Fibroblast of lung (primary cell): ENCODE measurements around the gene SGCA. TPM values are rescaled to one million over a fixed set of nuclear protein-coding genes. Genes with fewer than 3 reads are reported as not detected.

Experiments used
- DNase-seq, 2 donors: peaks; one replicate each; pipeline versions ENCODE4 v3.0.0 to v3.0.0-alpha.2; 2010; ENCODE audit warnings: low read depth in 2 of 2
- H2AFZ ChIP-seq: 2 replicates; pipeline ENCODE4 v1.5.1; 2012; ENCODE audit warnings: low read length, control low read depth, inconsistent platforms
- H3K27ac ChIP-seq: 2 replicates; pipeline ENCODE4 v1.5.1; 2011; ENCODE audit warnings: low read length, control low read depth; ENCODE audit not compliant: insufficient read depth
- H3K27me3 ChIP-seq: 2 replicates; pipeline ENCODE4 v1.5.1; 2011; ENCODE audit warnings: mild to moderate bottlenecking, low read length; ENCODE audit not compliant: control insufficient read depth, insufficient read depth
- H3K36me3 ChIP-seq: 2 replicates; pipeline ENCODE4 v1.5.1; 2011; ENCODE audit warnings: low read length; ENCODE audit not compliant: control insufficient read depth, insufficient read depth
- H3K4me1 ChIP-seq: 2 replicates; pipeline ENCODE4 v1.5.1; 2011; ENCODE audit warnings: low read length; ENCODE audit not compliant: control insufficient read depth, insufficient read depth; ENCODE audit errors: extremely low read depth
- H3K4me2 ChIP-seq: 2 replicates; pipeline ENCODE4 v1.5.1; 2011; ENCODE audit warnings: low read length, control low read depth; ENCODE audit not compliant: insufficient read depth; ENCODE audit errors: extremely low read depth
- H3K4me3 ChIP-seq, 4 experiments: fragments of 200-600 bp in 1 of 4; sonication (generic) in 1 of 4; replicated peaks in 1 of 4; 2 replicates each; pipeline ENCODE4 v1.5.1; 2011 to 2016; ENCODE audit warnings: low read length in 4 of 4, low read depth in 3 of 4, mild to moderate bottlenecking in 3 of 4, control low read depth in 2 of 4, inconsistent platforms in 1 of 4, mixed read lengths in 1 of 4; ENCODE audit not compliant: insufficient read depth in 1 of 4; ENCODE audit errors: control extremely low read depth in 1 of 4
- H3K79me2 ChIP-seq: 2 replicates; pipeline ENCODE4 v1.5.1; 2012; ENCODE audit warnings: mild to moderate bottlenecking, low read length, inconsistent platforms; ENCODE audit not compliant: control insufficient read depth, insufficient read depth
- H3K9ac ChIP-seq: 2 replicates; pipeline ENCODE4 v1.5.1; 2011; ENCODE audit warnings: mild to moderate bottlenecking, low read length, control low read depth; ENCODE audit not compliant: insufficient read depth
- H3K9me3 ChIP-seq: 2 replicates; pipeline ENCODE4 v1.5.1; 2012; ENCODE audit warnings: low read depth, low read length; ENCODE audit not compliant: control insufficient read depth, insufficient read depth
- H4K20me1 ChIP-seq: 2 replicates; pipeline ENCODE4 v1.5.1; 2011; ENCODE audit warnings: low read length; ENCODE audit not compliant: control insufficient read depth, insufficient read depth; ENCODE audit errors: extremely low read depth
- EZH2 ChIP-seq: IDR thresholded peaks from 2 replicates; pipeline ENCODE4 v1.5.1; 2012; ENCODE audit warnings: low read length, control low read depth, mild to moderate bottlenecking; ENCODE audit errors: missing control alignments
- polyA plus RNA-seq, 2 donors: library from polyadenylated mRNA; depleted of rRNA in 1 of 2; stranded (reverse) in 1 of 2; unstranded in 1 of 2; fragments of >200 nt; gene quantifications; 2 replicates each; pipeline ENCODE4 v1.2.1, GENCODE V29; 2011 to 2012; ENCODE audit warnings: missing spikeins in 1 of 2
- total RNA-seq: library from RNA; depleted of rRNA; stranded (reverse); fragments of >200 nt; gene quantifications from 2 replicates; pipeline ENCODE4 v1.2.1, GENCODE V29; 2014
- TF ChIP-seq, protein P1 (sequence below), 2 donors: IDR thresholded peaks in 1 of 2; conservative IDR thresholded peaks in 1 of 2; 1 replicate in 1 of 2; 2 replicates in 1 of 2; pipeline ENCODE4 v1.5.1; 2011 to 2012; ENCODE audit warnings: low read length in 2 of 2, control low read depth in 1 of 2, inconsistent platforms in 1 of 2, low read depth in 1 of 2, mild to moderate bottlenecking in 1 of 2

SGCA gene
- total and polyA plus RNA-seq, 2 donors (not counting 1 experiment from before 2014, with no cell fraction given): 1.6 to 4.3 TPM

DNA sequence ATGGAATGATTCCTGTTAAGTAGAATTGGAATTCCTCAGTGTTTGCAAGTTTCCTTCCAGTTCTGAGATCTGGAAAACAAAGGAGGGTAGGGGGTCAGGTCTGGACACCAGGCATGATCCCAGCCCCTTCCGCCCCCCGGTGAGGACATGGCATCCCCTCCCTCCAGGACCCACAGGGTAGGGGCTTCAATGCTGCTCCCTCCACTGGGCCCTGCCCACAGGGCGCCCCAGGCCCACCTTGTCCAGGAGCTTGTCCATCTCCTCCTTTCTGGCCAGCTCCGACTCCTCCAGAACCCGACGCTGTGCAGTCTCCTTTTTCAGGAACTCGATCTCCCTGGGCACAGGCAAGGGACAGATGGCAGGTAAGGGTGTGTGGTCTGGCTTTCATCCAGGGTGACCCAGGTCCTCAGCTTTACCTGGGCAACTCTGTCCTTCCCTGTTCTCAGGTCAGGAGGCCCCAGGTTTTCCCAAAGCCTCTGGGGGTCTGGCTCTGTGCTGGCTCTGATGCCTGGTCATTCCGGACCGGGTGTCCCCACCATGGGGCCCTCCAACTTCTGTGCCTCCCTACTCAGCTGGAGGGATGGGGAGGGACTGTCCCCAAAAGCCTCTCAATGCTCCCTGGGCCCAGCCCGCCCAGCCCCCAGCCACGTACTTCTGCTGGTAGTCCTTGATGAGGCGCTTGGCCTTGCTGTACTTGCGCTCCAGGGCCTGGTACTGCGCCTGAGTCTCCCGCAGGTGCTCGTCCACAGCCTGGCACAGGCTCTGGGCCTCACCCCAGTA, 30.3 kb upstream of the SGCA start:
- Histone ChIP-seq H2AFZ (no peak overlapping the region), H4K20me1 (no peaks in the 10 kb centered on the region), H3K4me1 (peaks cover 14% of the 10 kb centered on the region), H3K9ac (no peak overlapping the region), H3K4me3 (no peak overlapping the region), H3K27ac (no peak overlapping the region), H3K9me3 (no peaks in the 10 kb centered on the region), H3K79me2 (no peaks in the 10 kb centered on the region), H3K27me3 (no peaks in the 10 kb centered on the region), H3K4me2 (no peak overlapping the region), H3K36me3 (peaks cover 41% of the 10 kb centered on the region)
- no peak for DNase-seq
- TF ChIP-seq, protein P1, sequence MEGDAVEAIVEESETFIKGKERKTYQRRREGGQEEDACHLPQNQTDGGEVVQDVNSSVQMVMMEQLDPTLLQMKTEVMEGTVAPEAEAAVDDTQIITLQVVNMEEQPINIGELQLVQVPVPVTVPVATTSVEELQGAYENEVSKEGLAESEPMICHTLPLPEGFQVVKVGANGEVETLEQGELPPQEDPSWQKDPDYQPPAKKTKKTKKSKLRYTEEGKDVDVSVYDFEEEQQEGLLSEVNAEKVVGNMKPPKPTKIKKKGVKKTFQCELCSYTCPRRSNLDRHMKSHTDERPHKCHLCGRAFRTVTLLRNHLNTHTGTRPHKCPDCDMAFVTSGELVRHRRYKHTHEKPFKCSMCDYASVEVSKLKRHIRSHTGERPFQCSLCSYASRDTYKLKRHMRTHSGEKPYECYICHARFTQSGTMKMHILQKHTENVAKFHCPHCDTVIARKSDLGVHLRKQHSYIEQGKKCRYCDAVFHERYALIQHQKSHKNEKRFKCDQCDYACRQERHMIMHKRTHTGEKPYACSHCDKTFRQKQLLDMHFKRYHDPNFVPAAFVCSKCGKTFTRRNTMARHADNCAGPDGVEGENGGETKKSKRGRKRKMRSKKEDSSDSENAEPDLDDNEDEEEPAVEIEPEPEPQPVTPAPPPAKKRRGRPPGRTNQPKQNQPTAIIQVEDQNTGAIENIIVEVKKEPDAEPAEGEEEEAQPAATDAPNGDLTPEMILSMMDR (conservative IDR thresholded peaks at IDR 0.05 in 1 of 2, IDR thresholded peaks at IDR 0.05 in 1 of 2; ENCODE audit: low read depth in 1 of 2, low read length in 2 of 2): no peak
- TF ChIP-seq EZH2: no peak

DNA sequence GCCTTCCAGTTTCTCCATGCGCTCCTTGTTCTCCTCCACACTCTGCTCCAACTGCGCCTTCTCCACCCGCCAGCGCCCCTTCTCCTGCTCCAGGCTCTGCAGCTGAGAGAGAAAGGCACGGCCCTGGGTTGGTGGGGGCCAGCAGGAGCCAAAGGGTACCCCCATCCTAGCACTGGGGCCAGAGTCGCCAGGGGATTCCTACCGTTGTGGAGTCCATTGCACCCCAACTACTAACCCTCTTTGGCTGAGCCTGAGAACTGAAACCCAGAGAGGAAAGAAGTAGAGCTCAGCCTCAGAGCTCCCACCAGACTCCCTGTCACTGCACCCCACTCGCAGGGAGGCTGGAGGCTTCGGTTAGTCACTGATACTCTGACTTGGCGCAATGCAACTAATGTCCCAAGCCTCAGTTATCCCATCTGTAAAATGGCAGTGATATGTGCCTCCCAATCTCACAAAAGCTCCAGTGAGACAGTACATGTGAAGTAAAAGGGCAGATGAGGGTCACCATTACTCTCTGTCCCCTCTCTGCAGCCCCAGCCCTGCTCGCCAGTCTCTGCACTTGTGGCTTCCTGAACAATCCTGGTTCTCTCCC, 29.6 kb upstream of the SGCA start:
- DNase-seq: no peak
- H4K20me1 ChIP-seq: no peaks in the 10 kb centered on the region
- no peak overlapping the region for H3K27ac ChIP-seq
- H3K9ac ChIP-seq: no peak overlapping the region
- no peaks in the 10 kb centered on the region for H3K27me3 ChIP-seq
- no peak overlapping the region for H2AFZ ChIP-seq
- H3K4me3 ChIP-seq: no peak overlapping the region
- H3K4me2 ChIP-seq: no peak overlapping the region
- H3K4me1 ChIP-seq: peaks cover 14% of the 10 kb centered on the region
- peaks cover 48% of the 10 kb centered on the region for H3K36me3 ChIP-seq
- no peaks in the 10 kb centered on the region for H3K79me2 ChIP-seq
- TF ChIP-seq, protein P1 (conservative IDR thresholded peaks at IDR 0.05 in 1 of 2, IDR thresholded peaks at IDR 0.05 in 1 of 2; ENCODE audit: low read depth in 1 of 2, low read length in 2 of 2): no peak
- no peak for TF ChIP-seq EZH2
- H3K9me3 ChIP-seq: no peaks in the 10 kb centered on the region

DNA sequence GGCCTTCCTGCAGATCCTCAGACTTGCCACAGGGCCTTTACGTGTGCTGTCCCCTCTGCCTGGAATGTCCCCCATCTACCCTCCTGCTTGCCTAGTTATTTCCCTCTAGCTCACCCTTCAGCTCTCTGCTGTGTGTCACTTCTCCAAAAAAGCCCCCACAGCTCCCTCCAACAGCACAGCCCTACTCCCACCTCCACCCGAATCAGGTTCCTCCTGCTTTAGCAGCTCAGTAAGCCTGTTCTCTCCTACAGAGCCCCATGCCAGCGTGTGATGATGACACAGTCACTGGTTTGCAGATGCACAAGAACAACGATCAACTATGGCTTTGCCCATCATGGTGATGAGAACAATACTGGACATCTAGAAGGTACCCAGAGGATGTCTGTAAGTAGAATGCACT, 28.8 kb upstream of the SGCA start:
- Histone ChIP-seq H3K9me3 (no peaks in the 10 kb centered on the region), H3K79me2 (peaks cover 5% of the 10 kb centered on the region), H3K4me3 (no peak overlapping the region), H3K36me3 (peaks cover 53% of the 10 kb centered on the region), H3K4me2 (no peak overlapping the region), H2AFZ (no peak overlapping the region), H3K27ac (no peak overlapping the region), H3K4me1 (peaks cover 14% of the 10 kb centered on the region), H3K27me3 (no peaks in the 10 kb centered on the region), H3K9ac (no peak overlapping the region), H4K20me1 (no peaks in the 10 kb centered on the region)
- DNase-seq: no peak
- TF ChIP-seq EZH2: no peak
- TF ChIP-seq, protein P1 (conservative IDR thresholded peaks at IDR 0.05 in 1 of 2, IDR thresholded peaks at IDR 0.05 in 1 of 2; ENCODE audit: low read depth in 1 of 2, low read length in 2 of 2): no peak
